ENCODE measurements around the gene ZNF443. TPM values are rescaled to one million over a fixed set of nuclear protein-coding genes. Genes with fewer than 3 reads are reported as not detected.

Gene ZNF443
- total and polyA plus RNA-seq, 9 of the 15 experiments (the other 6 are each of a cell fraction or from before 2014, with no cell fraction given) = 1.5 to 4.9 (median 2.8) TPM

- DNase-seq (ENCODE audit: extremely low read depth in 1 of 4, low spot score in 3 of 4) = no peak
- H3K27me3 ChIP-seq (ENCODE audit: control insufficient read depth in 2 of 2, insufficient read depth in 2 of 2, low read length in 2 of 2) = no peaks in the 10 kb centered on the region; a peak in 1 of 5 replicates
- CTCF ChIA-PET (ENCODE audit: low intra/inter-chr PET ratio) = no interaction called here
- H2AFZ ChIP-seq (ENCODE audit: low read depth, low read length) = peak overlapping the region; percentile 93
- peak overlapping the region; percentile 58 for H3K4me3 ChIP-seq
- no peaks in the 10 kb centered on the region for H3K9me3 ChIP-seq (replicated peaks; ENCODE audit: control insufficient read depth, insufficient read depth, low read depth, low read length)
- in situ Hi-C loops (cut with MboI) = no loop called here
- ATAC-seq = no peak
- H3K9me1 ChIP-seq (ENCODE audit: control insufficient read depth, insufficient read depth, low read length) = no peaks in the 10 kb centered on the region
- POLR2A ChIA-PET = no interaction called here
- TF ChIP-seq DMBX1 (CRISPR knock-in tag; IDR thresholded peaks at IDR 0.05; ENCODE audit: borderline replicate concordance) = no peak
- no peak for TF ChIP-seq PKNOX1 (IDR thresholded peaks at IDR 0.05)
- TF ChIP-seq EGR1 (conservative IDR thresholded peaks at IDR 0.05) = peak; percentile 31; the same call in 1 of the 2 replicates
- TF ChIP-seq STAG1 (CRISPR knock-in tag; IDR thresholded peaks at IDR 0.05; ENCODE audit: borderline replicate concordance) = no peak
- TF ChIP-seq MTF1 (CRISPR knock-in tag; IDR thresholded peaks at IDR 0.05; ENCODE audit: borderline replicate concordance) = no peak
- TF ChIP-seq ZNF77 (CRISPR knock-in tag; IDR thresholded peaks at IDR 0.05) = no peak
- H3K4me1 ChIP-seq (replicated peaks in 1 of 2; ENCODE audit: control insufficient read depth in 2 of 2, insufficient read depth in 2 of 2, low read length in 2 of 2) = peaks cover 0 to 11% of the 10 kb centered on the region in 2 experiments; a peak in 3 of 5 replicates
- no peaks in the 10 kb centered on the region for H4K20me1 ChIP-seq (replicated peaks; ENCODE audit: control insufficient read depth, insufficient read depth, low read length)
- peak overlapping the region; percentile 79 for H3K4me2 ChIP-seq (ENCODE audit: insufficient read depth, low read length)
- H3K27ac ChIP-seq (ENCODE audit: extremely low read depth, low read depth, low read length) = no peak overlapping the region
- WGBS (ENCODE audit: insufficient coverage, low coverage, missing lambda C conversion rate) = under 1% methylated on average over 11 of the region's 13 CpGs
- intact Hi-C loops (cut with micrococcal nuclease) = loop anchor here (10.0 kb wide), 1 partner anchor 109 kb away; no protein-coding TSS in a partner anchor
- FAIRE-seq = peak; percentile 23
- TSS peak; percentile 32 for BruUV-seq (replicated peaks)
- no peaks in the 10 kb centered on the region for H3K36me3 ChIP-seq (ENCODE audit: control insufficient read depth, insufficient read depth, low read length)
- no peaks in the 10 kb centered on the region for H3K79me2 ChIP-seq (ENCODE audit: control insufficient read depth, insufficient read depth, low read length)
- peak overlapping the region; percentile 23 to 89; a peak in 3 of 4 replicates for H3K9ac ChIP-seq (ENCODE audit: insufficient read depth in 1 of 2, low read depth in 2 of 2, low read length in 2 of 2)
These were observed 43.2 kb upstream of the ZNF443 start for GRCh38 chr19:12484011-12484370.

Measured in K562 (cell line).